GM18508 (cell line): ENCODE results near the gene RFFL.
"Not testable (repeated sequence)": the region's sequence is repeated elsewhere in the genome, so short reads cannot be mapped to it uniquely, and the experiment has no call there.

Source experiments
- ATAC-seq: cut with Tn5 transposase; IDR thresholded peaks from one replicate; pipeline ENCODE4 v1.9.1; 2021; ENCODE audit warnings: moderate number of reproducible peaks; ENCODE audit not compliant: insufficient read depth, unreplicated experiment

Gene RFFL

GRCh38 chr17:35051183-35051578 lies 12.3 kb downstream of the RFFL start:
- ATAC-seq, result peak; percentile 49

GRCh38 chr17:35050170-35050569 lies 13.3 kb downstream of the RFFL start:
- ATAC-seq, result no peak

- no peak for ATAC-seq
Observed at GRCh38 chr17:35048685-35049379, 14.7 kb downstream of the RFFL start.

GRCh38 chr17:35046740-35047283 lies 16.7 kb downstream of the RFFL start:
- ATAC-seq, result no peak

GRCh38 chr17:35046245-35046644 lies 17.3 kb downstream of the RFFL start:
- ATAC-seq, result no peak

- not testable (repeated sequence) for ATAC-seq
Observed at GRCh38 chr17:35045458-35045979, 18.0 kb downstream of the RFFL start.

- ATAC-seq, result no peak
Observed at GRCh38 chr17:35044181-35044580, 19.3 kb downstream of the RFFL start.

GRCh38 chr17:35041390-35041789 lies 22.1 kb downstream of the RFFL start:
- no peak for ATAC-seq

GRCh38 chr17:35038453-35038852 lies 25.1 kb downstream of the RFFL start:
- no peak for ATAC-seq

GRCh38 chr17:35030780-35031179 lies 32.7 kb downstream of the RFFL start:
- no peak for ATAC-seq

- ATAC-seq, result no peak
Observed at GRCh38 chr17:35028531-35029262, 34.8 kb downstream of the RFFL start.

GRCh38 chr17:35028097-35028496 lies 35.4 kb downstream of the RFFL start:
- ATAC-seq, result not testable (repeated sequence)

- no peak for ATAC-seq
Observed at GRCh38 chr17:35025541-35025940, 38.0 kb downstream of the RFFL start.

GRCh38 chr17:35023538-35023937 lies 40.0 kb downstream of the RFFL start:
- no peak for ATAC-seq

GRCh38 chr17:35022536-35023063 lies 40.9 kb downstream of the RFFL start:
- no peak for ATAC-seq

- ATAC-seq, result no peak
Observed at GRCh38 chr17:35021520-35022380, 41.8 kb downstream of the RFFL start.

- ATAC-seq, result no peak
Observed at GRCh38 chr17:35019386-35020179, 43.9 kb downstream of the RFFL start.

- no peak for ATAC-seq
Observed at GRCh38 chr17:35018814-35019213, 44.7 kb downstream of the RFFL start.

GRCh38 chr17:35017021-35017420 lies 46.5 kb downstream of the RFFL start:
- ATAC-seq, result no peak
